ENCODE results near the gene TCERG1.

DNA sequence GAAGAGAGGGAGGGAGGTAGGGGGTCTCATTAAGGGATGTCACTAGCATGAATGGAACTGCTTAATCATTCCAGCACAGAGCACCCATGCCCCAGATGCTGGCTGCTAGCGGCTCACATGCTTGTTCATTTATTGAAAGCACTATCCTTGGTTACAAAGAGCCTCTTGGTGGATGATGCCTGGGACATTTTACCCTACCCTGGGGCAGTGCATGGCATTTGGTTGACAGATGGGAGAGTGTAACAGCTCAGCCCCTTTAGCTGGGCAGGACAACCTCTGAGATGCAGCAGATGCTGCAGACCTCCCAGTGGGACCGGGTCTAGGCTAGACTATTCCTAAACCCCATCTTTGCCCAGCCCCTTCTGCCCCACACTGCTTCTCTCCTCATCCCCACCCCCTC is 46.9 kb upstream of the TCERG1 start:
- TF ChIP-seq, protein P1, sequence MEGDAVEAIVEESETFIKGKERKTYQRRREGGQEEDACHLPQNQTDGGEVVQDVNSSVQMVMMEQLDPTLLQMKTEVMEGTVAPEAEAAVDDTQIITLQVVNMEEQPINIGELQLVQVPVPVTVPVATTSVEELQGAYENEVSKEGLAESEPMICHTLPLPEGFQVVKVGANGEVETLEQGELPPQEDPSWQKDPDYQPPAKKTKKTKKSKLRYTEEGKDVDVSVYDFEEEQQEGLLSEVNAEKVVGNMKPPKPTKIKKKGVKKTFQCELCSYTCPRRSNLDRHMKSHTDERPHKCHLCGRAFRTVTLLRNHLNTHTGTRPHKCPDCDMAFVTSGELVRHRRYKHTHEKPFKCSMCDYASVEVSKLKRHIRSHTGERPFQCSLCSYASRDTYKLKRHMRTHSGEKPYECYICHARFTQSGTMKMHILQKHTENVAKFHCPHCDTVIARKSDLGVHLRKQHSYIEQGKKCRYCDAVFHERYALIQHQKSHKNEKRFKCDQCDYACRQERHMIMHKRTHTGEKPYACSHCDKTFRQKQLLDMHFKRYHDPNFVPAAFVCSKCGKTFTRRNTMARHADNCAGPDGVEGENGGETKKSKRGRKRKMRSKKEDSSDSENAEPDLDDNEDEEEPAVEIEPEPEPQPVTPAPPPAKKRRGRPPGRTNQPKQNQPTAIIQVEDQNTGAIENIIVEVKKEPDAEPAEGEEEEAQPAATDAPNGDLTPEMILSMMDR (IDR thresholded peaks at IDR 0.05; ENCODE audit: borderline replicate concordance, extremely low read depth, low read length, poor library complexity, severe bottlenecking) = no peak
- TF ChIP-seq EZH2 (IDR thresholded peaks at IDR 0.05; ENCODE audit: borderline replicate concordance, low read depth, low read length, severe bottlenecking) = no peak

Measured in DND-41 (cell line).